ENCODE results near the gene RAD51B.

DNA sequence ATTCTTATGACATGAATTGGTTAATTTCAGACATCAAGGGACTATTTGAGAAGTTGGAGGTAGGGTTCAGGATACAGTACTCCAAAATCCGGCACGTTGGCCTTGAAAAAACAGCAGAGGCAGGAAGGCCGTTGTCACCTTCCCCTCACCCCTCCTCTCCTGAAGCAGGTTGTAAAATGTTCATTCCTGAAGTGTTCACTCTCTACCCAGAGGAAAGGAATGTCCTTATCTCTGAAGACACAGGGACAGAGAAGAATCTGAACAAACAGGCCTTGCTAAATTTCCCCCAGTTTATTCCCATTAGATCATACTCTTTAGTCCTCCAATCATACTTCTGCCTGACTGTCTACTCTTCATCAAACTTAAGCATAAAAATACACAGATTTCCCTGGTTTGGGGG, 659.7 kb downstream of the RAD51B start:
- TF ChIP-seq POLR2A (IDR thresholded peaks at IDR 0.05) (no peak), POLR2AphosphoS5 (IDR thresholded peaks at IDR 0.05) (no peak), EP300 (IDR thresholded peaks at IDR 0.05) (no peak)
- TF ChIP-seq, protein P1, sequence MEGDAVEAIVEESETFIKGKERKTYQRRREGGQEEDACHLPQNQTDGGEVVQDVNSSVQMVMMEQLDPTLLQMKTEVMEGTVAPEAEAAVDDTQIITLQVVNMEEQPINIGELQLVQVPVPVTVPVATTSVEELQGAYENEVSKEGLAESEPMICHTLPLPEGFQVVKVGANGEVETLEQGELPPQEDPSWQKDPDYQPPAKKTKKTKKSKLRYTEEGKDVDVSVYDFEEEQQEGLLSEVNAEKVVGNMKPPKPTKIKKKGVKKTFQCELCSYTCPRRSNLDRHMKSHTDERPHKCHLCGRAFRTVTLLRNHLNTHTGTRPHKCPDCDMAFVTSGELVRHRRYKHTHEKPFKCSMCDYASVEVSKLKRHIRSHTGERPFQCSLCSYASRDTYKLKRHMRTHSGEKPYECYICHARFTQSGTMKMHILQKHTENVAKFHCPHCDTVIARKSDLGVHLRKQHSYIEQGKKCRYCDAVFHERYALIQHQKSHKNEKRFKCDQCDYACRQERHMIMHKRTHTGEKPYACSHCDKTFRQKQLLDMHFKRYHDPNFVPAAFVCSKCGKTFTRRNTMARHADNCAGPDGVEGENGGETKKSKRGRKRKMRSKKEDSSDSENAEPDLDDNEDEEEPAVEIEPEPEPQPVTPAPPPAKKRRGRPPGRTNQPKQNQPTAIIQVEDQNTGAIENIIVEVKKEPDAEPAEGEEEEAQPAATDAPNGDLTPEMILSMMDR (IDR thresholded peaks at IDR 0.05), result no peak
